Brain microvascular endothelial cell (primary cell): Measurements from ENCODE around the gene VAPA.

Experiments
- DNase-seq: peaks from one replicate; pipeline ENCODE4 v3.0.0-alpha.2; 2020
- H3K27ac ChIP-seq: fragments of 250-450 bp; sonication (Bioruptor Pico); 2 replicates; pipeline ENCODE4 v1.5.1; 2020; ENCODE audit warnings: mild to moderate bottlenecking, moderate library complexity
- H3K27me3 ChIP-seq: fragments of 250-450 bp; sonication (Bioruptor Pico); replicated peaks from 2 replicates; pipeline ENCODE4 v1.5.1; 2020; ENCODE audit warnings: mild to moderate bottlenecking
- H3K36me3 ChIP-seq: fragments of 250-450 bp; sonication (Bioruptor Pico); replicated peaks from 2 replicates; pipeline ENCODE4 v1.5.1; 2020; ENCODE audit warnings: mild to moderate bottlenecking
- H3K4me3 ChIP-seq: 2 replicates; pipeline ENCODE4 v1.5.1; 2011; ENCODE audit warnings: low read depth, mild to moderate bottlenecking, control low read depth, low read length, moderate library complexity
- in situ Hi-C: cut with HindIII; loops from 2 replicates; pipeline ENCODE4 v1.10.0; 2017; ENCODE audit warnings: low sequenced_read_pairs, low pct_ligation_motif_present
- TF ChIP-seq, protein P1 (sequence below): IDR thresholded peaks from 2 replicates; pipeline ENCODE4 v1.5.1; 2011; ENCODE audit warnings: low read depth, mild to moderate bottlenecking, moderate library complexity, low read length, control low read depth, inconsistent platforms; ENCODE audit errors: missing control alignments

VAPA gene

DNA sequence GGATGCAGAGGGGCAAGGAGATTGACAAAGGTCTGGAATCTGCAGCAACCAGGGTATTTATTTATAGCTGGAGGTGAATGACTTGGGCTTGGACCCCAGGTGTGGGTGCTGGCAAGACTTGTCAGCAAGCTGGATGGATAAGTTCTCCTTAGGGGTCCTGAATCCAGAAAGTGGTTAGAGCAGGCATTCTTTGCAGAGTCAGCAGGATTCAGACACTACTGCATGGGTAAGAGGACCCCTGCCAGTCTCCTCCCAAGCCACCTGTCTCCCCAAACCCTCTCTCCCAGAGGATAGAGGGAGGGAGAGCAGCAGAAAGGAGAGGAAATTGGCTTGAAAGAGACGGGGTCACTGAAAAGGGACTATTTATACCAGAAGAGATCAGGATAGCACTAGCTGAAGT, 89.5 kb downstream of the VAPA start:
- Histone ChIP-seq H3K36me3 (no peaks in the 10 kb centered on the region), H3K4me3 (no peak overlapping the region), H3K27me3 (no peaks in the 10 kb centered on the region), H3K27ac (no peak overlapping the region)
- in situ Hi-C loops, result no loop called here
- no peak for DNase-seq
- TF ChIP-seq, protein P1, sequence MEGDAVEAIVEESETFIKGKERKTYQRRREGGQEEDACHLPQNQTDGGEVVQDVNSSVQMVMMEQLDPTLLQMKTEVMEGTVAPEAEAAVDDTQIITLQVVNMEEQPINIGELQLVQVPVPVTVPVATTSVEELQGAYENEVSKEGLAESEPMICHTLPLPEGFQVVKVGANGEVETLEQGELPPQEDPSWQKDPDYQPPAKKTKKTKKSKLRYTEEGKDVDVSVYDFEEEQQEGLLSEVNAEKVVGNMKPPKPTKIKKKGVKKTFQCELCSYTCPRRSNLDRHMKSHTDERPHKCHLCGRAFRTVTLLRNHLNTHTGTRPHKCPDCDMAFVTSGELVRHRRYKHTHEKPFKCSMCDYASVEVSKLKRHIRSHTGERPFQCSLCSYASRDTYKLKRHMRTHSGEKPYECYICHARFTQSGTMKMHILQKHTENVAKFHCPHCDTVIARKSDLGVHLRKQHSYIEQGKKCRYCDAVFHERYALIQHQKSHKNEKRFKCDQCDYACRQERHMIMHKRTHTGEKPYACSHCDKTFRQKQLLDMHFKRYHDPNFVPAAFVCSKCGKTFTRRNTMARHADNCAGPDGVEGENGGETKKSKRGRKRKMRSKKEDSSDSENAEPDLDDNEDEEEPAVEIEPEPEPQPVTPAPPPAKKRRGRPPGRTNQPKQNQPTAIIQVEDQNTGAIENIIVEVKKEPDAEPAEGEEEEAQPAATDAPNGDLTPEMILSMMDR, result no peak

DNA sequence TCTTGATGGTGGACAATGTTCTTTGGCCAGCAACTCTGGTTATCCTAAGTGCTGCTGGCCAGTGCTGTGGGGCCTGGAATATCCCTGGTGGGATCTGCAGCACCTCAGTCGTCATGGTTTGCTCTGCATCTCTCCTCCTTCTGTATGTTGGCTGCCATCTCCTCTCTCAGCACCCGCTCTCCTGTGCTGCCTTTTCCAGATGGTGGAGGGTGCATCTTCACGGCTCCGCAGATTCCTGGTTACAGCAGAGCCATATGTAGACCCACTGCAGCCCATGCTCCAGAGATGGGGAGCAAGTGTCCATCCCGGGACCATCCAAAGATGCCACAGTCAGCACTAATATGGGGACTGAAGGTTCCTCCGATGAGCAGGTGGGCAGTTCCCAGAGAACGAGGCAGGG, 90.0 kb downstream of the VAPA start:
- in situ Hi-C loops, result no loop called here
- TF ChIP-seq, protein P1, result no peak

DNA sequence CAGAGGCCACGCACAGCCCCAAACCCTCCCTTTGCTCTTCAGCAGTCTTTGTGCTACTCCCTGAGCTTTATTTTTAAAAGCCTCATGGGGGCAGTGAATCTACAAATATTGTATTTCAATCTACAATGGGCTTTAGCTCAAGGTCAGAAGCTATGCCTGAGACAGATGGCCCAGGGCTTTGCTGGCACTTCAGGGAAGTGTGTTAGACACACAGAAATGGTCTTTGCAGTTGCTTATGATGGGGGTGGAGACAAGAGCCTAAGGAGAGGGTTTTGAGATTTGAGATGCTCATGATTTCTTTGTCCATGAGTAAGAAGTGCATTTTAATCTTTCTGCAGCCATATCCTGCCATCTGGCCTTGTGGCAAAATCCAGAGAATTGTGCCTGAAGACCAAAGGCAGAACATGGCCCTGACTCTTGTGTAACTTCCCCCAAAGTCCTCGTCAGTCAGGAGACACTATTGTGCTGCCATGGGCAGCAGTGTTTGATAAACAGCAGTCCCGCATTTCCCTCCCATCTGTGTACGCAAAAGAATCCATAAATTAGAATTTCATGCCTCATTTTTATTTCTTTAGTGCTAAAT, 92.6 kb downstream of the VAPA start:
- Histone ChIP-seq H3K27ac (no peak overlapping the region), H3K4me3 (no peak overlapping the region), H3K36me3 (no peaks in the 10 kb centered on the region), H3K27me3 (no peaks in the 10 kb centered on the region)
- in situ Hi-C loops, result no loop called here
- DNase-seq, result no peak
- TF ChIP-seq, protein P1, result peak; percentile 40

More for the DNA sequence above, 90.0 kb downstream of the VAPA start:
- Histone ChIP-seq H3K27me3 (no peaks in the 10 kb centered on the region), H3K4me3 (no peak overlapping the region), H3K36me3 (no peaks in the 10 kb centered on the region), H3K27ac (no peak overlapping the region)
- no peak for DNase-seq

DNA sequence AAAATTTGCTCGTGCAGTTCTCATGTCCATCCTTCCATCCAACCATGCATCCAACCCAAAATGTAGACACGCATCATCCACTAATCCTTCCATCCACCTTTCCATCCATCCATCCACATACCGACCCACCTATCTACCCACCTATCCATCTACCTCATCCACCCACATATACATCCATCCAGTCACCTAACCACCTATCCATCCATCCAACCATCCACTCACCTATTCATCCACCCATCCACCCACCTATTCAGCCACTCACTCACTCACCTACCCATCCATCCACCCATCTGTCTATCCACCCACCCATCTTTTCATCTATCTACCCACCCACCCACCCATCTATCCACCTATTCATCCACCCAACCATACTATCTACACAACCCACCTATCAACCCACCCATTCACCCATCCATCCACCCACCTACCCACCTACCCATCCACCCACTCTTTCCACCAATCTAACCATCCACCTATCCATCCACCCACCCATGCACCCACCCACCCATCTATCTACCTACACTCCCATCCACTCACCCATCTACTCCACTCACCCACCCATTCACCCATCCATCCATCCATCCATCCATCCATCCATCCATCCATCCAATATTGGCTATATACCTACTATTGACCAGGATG, 94.3 kb downstream of the VAPA start:
- Histone ChIP-seq H3K27ac (no peak overlapping the region), H3K36me3 (no peaks in the 10 kb centered on the region), H3K27me3 (no peaks in the 10 kb centered on the region), H3K4me3 (no peak overlapping the region)
- in situ Hi-C loops, result no loop called here
- TF ChIP-seq, protein P1, result no peak
- no peak for DNase-seq
